Loucy (cell line): ENCODE data around the gene PRDX3.

Experiments used
- EZH2phosphoT487 ChIP-seq: fragments of 200-600 bp; IDR thresholded peaks from 2 replicates; pipeline ENCODE4 v1.6.1; 2018; ENCODE audit warnings: antibody characterized with exemption, mild to moderate bottlenecking, moderate library complexity, borderline replicate concordance
- TF ChIP-seq, protein P1 (sequence below): fragments of 200-600 bp; sonication (generic); conservative IDR thresholded peaks from 2 replicates; pipeline ENCODE4 v1.5.1; 2014; ENCODE audit warnings: mild to moderate bottlenecking, antibody characterized with exemption, low read length

DNA sequence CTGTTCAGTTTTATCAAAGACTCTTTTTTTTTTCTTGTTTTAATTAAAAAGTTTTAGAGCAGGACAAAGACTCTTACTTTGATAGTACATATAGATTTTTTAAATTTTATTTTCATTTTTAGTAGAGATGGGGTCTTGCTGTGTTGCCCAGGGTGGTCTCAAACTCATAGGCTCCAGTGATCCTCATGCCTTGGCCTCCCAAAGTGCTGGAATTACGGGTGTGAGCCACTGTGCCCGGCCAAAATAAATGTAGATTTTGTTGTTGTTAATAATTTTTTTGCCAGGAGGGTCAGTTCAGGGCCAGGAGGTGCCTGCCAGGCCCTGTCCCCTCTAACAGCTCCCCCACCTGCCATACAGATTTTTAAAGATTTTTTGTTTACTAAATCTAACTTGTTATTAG is 57.7 kb downstream of the PRDX3 start:
- TF ChIP-seq, protein P1, sequence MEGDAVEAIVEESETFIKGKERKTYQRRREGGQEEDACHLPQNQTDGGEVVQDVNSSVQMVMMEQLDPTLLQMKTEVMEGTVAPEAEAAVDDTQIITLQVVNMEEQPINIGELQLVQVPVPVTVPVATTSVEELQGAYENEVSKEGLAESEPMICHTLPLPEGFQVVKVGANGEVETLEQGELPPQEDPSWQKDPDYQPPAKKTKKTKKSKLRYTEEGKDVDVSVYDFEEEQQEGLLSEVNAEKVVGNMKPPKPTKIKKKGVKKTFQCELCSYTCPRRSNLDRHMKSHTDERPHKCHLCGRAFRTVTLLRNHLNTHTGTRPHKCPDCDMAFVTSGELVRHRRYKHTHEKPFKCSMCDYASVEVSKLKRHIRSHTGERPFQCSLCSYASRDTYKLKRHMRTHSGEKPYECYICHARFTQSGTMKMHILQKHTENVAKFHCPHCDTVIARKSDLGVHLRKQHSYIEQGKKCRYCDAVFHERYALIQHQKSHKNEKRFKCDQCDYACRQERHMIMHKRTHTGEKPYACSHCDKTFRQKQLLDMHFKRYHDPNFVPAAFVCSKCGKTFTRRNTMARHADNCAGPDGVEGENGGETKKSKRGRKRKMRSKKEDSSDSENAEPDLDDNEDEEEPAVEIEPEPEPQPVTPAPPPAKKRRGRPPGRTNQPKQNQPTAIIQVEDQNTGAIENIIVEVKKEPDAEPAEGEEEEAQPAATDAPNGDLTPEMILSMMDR, result no peak
- no peak for TF ChIP-seq EZH2phosphoT487
